ENCODE results near the gene ACSS2.

DNA sequence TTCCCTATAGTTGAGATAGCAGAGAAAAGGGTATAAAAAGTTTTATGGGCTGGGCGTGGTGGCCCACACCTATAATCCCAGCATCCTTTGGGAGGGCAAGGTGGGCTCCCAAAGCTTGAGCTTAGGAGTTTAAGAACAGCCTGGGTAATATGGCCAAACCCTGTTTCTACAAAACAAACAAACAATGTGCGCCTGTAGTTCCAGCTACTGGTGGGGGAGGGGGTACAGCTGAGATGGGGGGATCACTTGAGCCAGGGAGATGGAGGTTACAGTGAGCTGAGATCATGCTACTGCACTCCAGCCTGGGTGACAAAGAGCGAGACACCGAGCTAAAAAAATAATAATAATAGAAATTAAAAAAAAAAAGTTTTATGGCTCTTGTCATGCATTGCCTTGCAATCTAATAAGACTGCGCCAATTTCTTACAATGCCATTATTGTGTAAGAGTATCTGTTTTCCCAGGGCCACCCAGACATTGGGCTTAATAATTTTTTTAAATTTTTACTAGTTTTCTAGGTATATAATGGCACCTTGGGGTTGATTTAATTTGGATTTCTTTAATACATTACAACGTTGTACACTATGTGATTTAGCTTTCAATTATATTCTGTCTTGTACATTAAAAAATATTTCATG lies 3.9 kb downstream of the ACSS2 start:
- TF ChIP-seq, protein P1, sequence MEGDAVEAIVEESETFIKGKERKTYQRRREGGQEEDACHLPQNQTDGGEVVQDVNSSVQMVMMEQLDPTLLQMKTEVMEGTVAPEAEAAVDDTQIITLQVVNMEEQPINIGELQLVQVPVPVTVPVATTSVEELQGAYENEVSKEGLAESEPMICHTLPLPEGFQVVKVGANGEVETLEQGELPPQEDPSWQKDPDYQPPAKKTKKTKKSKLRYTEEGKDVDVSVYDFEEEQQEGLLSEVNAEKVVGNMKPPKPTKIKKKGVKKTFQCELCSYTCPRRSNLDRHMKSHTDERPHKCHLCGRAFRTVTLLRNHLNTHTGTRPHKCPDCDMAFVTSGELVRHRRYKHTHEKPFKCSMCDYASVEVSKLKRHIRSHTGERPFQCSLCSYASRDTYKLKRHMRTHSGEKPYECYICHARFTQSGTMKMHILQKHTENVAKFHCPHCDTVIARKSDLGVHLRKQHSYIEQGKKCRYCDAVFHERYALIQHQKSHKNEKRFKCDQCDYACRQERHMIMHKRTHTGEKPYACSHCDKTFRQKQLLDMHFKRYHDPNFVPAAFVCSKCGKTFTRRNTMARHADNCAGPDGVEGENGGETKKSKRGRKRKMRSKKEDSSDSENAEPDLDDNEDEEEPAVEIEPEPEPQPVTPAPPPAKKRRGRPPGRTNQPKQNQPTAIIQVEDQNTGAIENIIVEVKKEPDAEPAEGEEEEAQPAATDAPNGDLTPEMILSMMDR (conservative IDR thresholded peaks at IDR 0.05), result no peak
- TF ChIP-seq ZFX (IDR thresholded peaks at IDR 0.05), result no peak

All from C4-2B (cell line).